Measurements from ENCODE around the gene RCAN1. TPM values are rescaled to one million over a fixed set of nuclear protein-coding genes. Genes with fewer than 3 reads are reported as not detected.

RCAN1 gene
- total and polyA plus RNA-seq, 2 of the 8 experiments (the other 6 are each of a cell fraction or from before 2014, with no cell fraction given) = 1.7 to 6.4 TPM

DNA sequence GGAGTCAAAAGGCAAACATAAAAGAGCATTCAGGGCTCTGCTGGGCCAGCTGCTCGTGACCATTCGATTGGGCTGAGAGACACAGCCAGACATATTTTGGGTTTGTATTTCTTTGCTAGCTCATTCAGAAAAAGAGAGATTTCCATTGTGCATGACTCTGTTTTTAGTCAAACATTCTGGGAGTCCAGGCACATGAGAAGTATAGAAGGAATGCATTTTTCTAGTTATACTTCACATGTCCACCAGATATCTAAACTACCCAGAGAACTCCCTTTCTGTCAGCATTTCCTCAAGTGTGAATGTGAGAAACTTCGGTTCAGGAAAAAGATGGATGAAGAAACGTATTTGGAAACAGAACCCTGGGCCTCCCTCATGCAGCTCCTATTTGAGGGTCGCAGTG is 96.6 kb downstream of the RCAN1 start (continued):
- TF ChIP-seq CHD7 (IDR thresholded peaks at IDR 0.05; ENCODE audit: insufficient replicate concordance, low read length) (no peak), NANOG (IDR thresholded peaks at IDR 0.05; ENCODE audit: insufficient read depth, low read depth, low read length, poor library complexity, severe bottlenecking) (no peak), RFX5 (IDR thresholded peaks at IDR 0.05; ENCODE audit: borderline replicate concordance, low read depth, low read length) (no peak), CBX8 (IDR thresholded peaks at IDR 0.05; ENCODE audit: borderline replicate concordance, low read depth, low read length) (no peak), MAFK (IDR thresholded peaks at IDR 0.05; ENCODE audit: low read depth, low read length) (no peak), CTBP2 (IDR thresholded peaks at IDR 0.05; ENCODE audit: borderline replicate concordance, insufficient read depth, insufficient read length, low read length) (no peak), GABPA (IDR thresholded peaks at IDR 0.05; ENCODE audit: borderline replicate concordance, insufficient read depth, low read length) (no peak), BACH1 (IDR thresholded peaks at IDR 0.05; ENCODE audit: low read length) (no peak)
